Mucosa of descending colon (tissue), 3 donors: Measurements from ENCODE around the gene OSBPL5. TPM values are rescaled to one million over a fixed set of nuclear protein-coding genes. Genes with fewer than 3 reads are reported as not detected.
"Not testable (repeated sequence)": the region's sequence is repeated elsewhere in the genome, so short reads cannot be mapped to it uniquely, and the experiment has no call there.

ENCODE experiments used
- ATAC-seq: fragments of 200-7000 bp; cut with Tn5 transposase; one replicate; pipeline ENCODE4 v1.9.1; 2020; ENCODE audit warnings: mild to moderate bottlenecking, moderate library complexity
- DNase-seq, 3 donors: peaks; one replicate each; pipeline ENCODE4 v3.0.0-alpha.2; 2020
- H3K36me3 ChIP-seq: fragments of 200-600 bp; one replicate; pipeline ENCODE4 v1.8.0; 2021; ENCODE audit warnings: low read depth, mild to moderate bottlenecking
- H3K4me1 ChIP-seq: fragments of 200-600 bp; one replicate; pipeline ENCODE4 v1.8.0; 2021; ENCODE audit warnings: low read depth, mild to moderate bottlenecking
- H3K4me3 ChIP-seq: fragments of 200-600 bp; one replicate; pipeline ENCODE4 v1.8.0; 2021; ENCODE audit warnings: mild to moderate bottlenecking
- H3K9me3 ChIP-seq: fragments of 200-600 bp; one replicate; pipeline ENCODE4 v1.8.0; 2021; ENCODE audit warnings: mild to moderate bottlenecking
- intact Hi-C, 2 donors: fragments of 100-400 bp; cut with DNase I in 1 of 2; cut with micrococcal nuclease in 1 of 2; formaldehyde crosslinking; loops; one replicate each; pipeline versions ENCODE4 v1.11.0 to v1.11.1; 2022; cut with DNase I, micrococcal nuclease
- total RNA-seq, 3 donors: library from RNA; stranded (reverse); fragmentation: NEBNext Ultra II Directional in 2 of 3; extraction: Animal tissue kit (Norgen Biotek cat#: 25700) in 2 of 3; gene quantifications; one replicate each; pipeline versions ENCODE4 v1.2.1 to v1.2.4, GENCODE V29; 2021 to 2023
- TF ChIP-seq, protein P1 (sequence below): fragments of 200-600 bp; IDR thresholded peaks from one replicate; pipeline ENCODE4 v1.8.0; 2022; ENCODE audit warnings: antibody characterized with exemption, mild to moderate bottlenecking
- donor health status: DM: no; HTN: no; CAD: no; lungs with moderate emphysema.
- donor health status: DM: no; HTN: no; CAD: no.
- donor health status: DM: no; HTN: yes; CAD: no.

The OSBPL5 gene
- total RNA-seq, 3 donors from 2014 or later, result 43.6 to 64.1 (median 52.4) TPM

GRCh38 chr11:3115321-3115720, 49.8 kb downstream of the OSBPL5 start:
- ATAC-seq (no peak), DNase-seq (no peak)
- TF ChIP-seq, protein P1, sequence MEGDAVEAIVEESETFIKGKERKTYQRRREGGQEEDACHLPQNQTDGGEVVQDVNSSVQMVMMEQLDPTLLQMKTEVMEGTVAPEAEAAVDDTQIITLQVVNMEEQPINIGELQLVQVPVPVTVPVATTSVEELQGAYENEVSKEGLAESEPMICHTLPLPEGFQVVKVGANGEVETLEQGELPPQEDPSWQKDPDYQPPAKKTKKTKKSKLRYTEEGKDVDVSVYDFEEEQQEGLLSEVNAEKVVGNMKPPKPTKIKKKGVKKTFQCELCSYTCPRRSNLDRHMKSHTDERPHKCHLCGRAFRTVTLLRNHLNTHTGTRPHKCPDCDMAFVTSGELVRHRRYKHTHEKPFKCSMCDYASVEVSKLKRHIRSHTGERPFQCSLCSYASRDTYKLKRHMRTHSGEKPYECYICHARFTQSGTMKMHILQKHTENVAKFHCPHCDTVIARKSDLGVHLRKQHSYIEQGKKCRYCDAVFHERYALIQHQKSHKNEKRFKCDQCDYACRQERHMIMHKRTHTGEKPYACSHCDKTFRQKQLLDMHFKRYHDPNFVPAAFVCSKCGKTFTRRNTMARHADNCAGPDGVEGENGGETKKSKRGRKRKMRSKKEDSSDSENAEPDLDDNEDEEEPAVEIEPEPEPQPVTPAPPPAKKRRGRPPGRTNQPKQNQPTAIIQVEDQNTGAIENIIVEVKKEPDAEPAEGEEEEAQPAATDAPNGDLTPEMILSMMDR, result no peak
- Histone ChIP-seq H3K9me3 (peaks cover 12% of the 10 kb centered on the region), H3K4me1 (no peaks in the 10 kb centered on the region), H3K36me3 (no peaks in the 10 kb centered on the region), H3K4me3 (no peak overlapping the region)
- intact Hi-C loops, result loop anchor here in 1 of 2 donors (10.0 kb wide), 1 partner anchor 79 kb away; no protein-coding TSS in a partner anchor

- not testable (repeated sequence) for H3K4me3 ChIP-seq, DNase-seq, ATAC-seq, H3K4me1 ChIP-seq, H3K36me3 ChIP-seq
- peaks cover 12% of the 10 kb centered on the region for H3K9me3 ChIP-seq
- intact Hi-C loops, result loop anchor here in 1 of 2 donors (10.0 kb wide), 1 partner anchor 81 kb away; no protein-coding TSS in a partner anchor
Measured at GRCh38 chr11:3113661-3114060, 51.4 kb downstream of the OSBPL5 start.

DNA sequence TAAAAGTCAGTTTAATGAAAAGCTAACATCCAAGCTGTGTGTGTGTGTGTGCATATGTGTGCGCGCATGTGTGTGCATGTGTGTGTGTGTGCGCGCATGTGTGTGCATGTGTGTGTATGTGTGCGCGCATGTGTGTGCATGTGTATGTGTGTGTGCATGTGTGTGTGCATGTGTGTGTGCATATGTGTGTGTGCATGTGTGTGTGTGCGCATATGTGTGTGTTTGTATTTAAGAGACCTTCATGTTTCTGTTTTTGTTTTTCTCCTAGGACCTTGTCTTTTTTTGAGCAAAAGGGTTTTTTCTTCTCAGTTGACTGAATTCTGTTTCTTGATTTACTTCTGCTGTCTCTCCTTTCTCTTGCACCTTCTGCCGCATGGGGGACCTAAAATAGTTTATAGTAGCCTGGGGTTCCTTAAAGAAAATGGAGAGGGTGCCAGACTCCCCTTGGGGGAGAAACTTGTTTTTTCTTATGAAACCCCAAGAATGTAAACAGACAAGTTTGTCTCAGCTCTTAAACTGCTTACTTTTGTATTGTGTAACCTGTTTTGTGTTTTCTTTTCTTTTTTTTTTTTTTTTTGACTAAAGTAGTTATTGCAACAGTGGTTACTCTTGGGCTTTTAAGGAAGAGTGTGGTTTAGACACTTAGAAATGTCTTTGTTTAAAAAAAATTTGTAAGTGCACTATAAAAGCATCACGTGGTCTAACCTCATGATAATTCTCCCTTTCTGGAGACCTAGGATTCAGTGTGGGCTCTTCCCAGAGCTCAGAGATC, 53.0 kb downstream of the OSBPL5 start:
- ATAC-seq, result no peak
- TF ChIP-seq, protein P1, result no peak
- Histone ChIP-seq H3K9me3 (peaks cover 12% of the 10 kb centered on the region), H3K4me3 (no peak overlapping the region), H3K4me1 (no peaks in the 10 kb centered on the region), H3K36me3 (no peaks in the 10 kb centered on the region)
- intact Hi-C loops, result loop anchor here in 1 of 2 donors (10.0 kb wide), 1 partner anchor 83 kb away; no protein-coding TSS in a partner anchor
- no peak for DNase-seq

GRCh38 chr11:3111466-3111865, 53.6 kb downstream of the OSBPL5 start:
- DNase-seq (no peak), ATAC-seq (no peak)
- H3K36me3 ChIP-seq, result no peaks in the 10 kb centered on the region
- TF ChIP-seq, protein P1, result no peak
- peaks cover 12% of the 10 kb centered on the region for H3K9me3 ChIP-seq
- no peak overlapping the region for H3K4me3 ChIP-seq
- intact Hi-C loops, result loop anchor here in 1 of 2 donors (10.0 kb wide), 1 partner anchor 83 kb away; no protein-coding TSS in a partner anchor
- H3K4me1 ChIP-seq, result no peaks in the 10 kb centered on the region

- Histone ChIP-seq H3K9me3 (peaks cover 9% of the 10 kb centered on the region), H3K36me3 (no peaks in the 10 kb centered on the region), H3K4me1 (no peaks in the 10 kb centered on the region), H3K4me3 (no peak overlapping the region)
- intact Hi-C loops, result loop anchor here in 1 of 2 donors (10.0 kb wide), 1 partner anchor 85 kb away; no protein-coding TSS in a partner anchor
- ATAC-seq (peak; percentile 90), DNase-seq (peak; percentile 37 to 65 (median 60))
- TF ChIP-seq, protein P1, result peak; percentile 52
Measured at GRCh38 chr11:3109921-3110706, 55.0 kb downstream of the OSBPL5 start.
